Measurements from ENCODE around the gene WDR45. TPM values are rescaled to one million over a fixed set of nuclear protein-coding genes. Genes with fewer than 3 reads are reported as not detected.

WDR45 gene
- polyA plus RNA-seq, 1 donor (not counting 4 experiments of a cell fraction or from before 2014, with no cell fraction given): 43.1 TPM

DNA sequence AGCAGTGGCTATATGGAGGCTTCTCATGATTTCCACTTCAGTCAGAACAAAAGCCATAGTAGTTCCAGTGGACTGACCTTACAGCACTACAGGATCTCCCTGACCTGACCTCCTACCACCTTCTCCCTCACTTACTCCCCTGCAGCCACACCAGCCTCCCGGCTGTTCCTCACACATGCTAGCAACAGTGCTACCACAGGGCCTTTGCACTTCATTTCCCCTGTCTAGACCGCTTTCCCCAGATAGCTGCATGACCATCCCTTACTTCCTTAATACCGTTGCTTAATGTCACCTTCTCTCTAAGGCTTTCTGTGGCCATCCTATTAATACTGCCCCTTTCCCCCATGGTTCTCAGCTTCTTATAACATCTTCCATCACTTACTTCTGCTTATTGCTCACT is 30.7 kb upstream of the WDR45 start:
- Histone ChIP-seq H3K79me2 (ENCODE audit: control insufficient read depth, insufficient read depth, low read length) (no peaks in the 10 kb centered on the region), H4K20me1 (ENCODE audit: control insufficient read depth, extremely low read depth, insufficient read depth, low read length) (no peaks in the 10 kb centered on the region), H3K4me3 (ENCODE audit: control insufficient read depth in 2 of 3, extremely low read depth in 1 of 3, insufficient read depth in 2 of 3, low read depth in 1 of 3, low read length in 3 of 3) (no peak overlapping the region), H3K9ac (ENCODE audit: control insufficient read depth, extremely low read depth, insufficient read depth, low read length) (no peak overlapping the region), H2AFZ (ENCODE audit: control insufficient read depth, low read length) (no peak overlapping the region), H3K4me1 (ENCODE audit: control insufficient read depth, extremely low read depth, insufficient read depth, low read length) (no peaks in the 10 kb centered on the region), H3K36me3 (ENCODE audit: control insufficient read depth in 2 of 2, extremely low read depth in 1 of 2, insufficient read depth in 2 of 2, low read length in 2 of 2) (peaks cover 0 to under 1% of the 10 kb centered on the region in 2 experiments), H3K9me1 (ENCODE audit: control insufficient read depth, extremely low read depth, insufficient read depth, low read length) (no peaks in the 10 kb centered on the region), H3K9me3 (ENCODE audit: control insufficient read depth, low read depth, low read length) (peaks cover 2% of the 10 kb centered on the region), H3K27ac (ENCODE audit: control insufficient read depth, insufficient read depth, low read length) (no peak overlapping the region), H3K27me3 (ENCODE audit: control insufficient read depth, extremely low read depth, insufficient read depth, low read length) (no peaks in the 10 kb centered on the region), H3K4me2 (ENCODE audit: control insufficient read depth, extremely low read depth, insufficient read depth, low read depth, low read length) (no peak overlapping the region)
- DNase-seq (ENCODE audit: low read depth, low spot score) (no peak), FAIRE-seq (no peak)
- TF ChIP-seq, protein P1, sequence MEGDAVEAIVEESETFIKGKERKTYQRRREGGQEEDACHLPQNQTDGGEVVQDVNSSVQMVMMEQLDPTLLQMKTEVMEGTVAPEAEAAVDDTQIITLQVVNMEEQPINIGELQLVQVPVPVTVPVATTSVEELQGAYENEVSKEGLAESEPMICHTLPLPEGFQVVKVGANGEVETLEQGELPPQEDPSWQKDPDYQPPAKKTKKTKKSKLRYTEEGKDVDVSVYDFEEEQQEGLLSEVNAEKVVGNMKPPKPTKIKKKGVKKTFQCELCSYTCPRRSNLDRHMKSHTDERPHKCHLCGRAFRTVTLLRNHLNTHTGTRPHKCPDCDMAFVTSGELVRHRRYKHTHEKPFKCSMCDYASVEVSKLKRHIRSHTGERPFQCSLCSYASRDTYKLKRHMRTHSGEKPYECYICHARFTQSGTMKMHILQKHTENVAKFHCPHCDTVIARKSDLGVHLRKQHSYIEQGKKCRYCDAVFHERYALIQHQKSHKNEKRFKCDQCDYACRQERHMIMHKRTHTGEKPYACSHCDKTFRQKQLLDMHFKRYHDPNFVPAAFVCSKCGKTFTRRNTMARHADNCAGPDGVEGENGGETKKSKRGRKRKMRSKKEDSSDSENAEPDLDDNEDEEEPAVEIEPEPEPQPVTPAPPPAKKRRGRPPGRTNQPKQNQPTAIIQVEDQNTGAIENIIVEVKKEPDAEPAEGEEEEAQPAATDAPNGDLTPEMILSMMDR (optimal IDR thresholded peaks at IDR 0.05 in 1 of 3, IDR thresholded peaks at IDR 0.05 in 1 of 3, conservative IDR thresholded peaks at IDR 0.05 in 1 of 3; ENCODE audit: extremely low read depth in 1 of 3, insufficient read depth in 2 of 3, low read length in 3 of 3): no peak
- no peak for TF ChIP-seq EZH2 (IDR thresholded peaks at IDR 0.05; ENCODE audit: low read length)
- dilution Hi-C loops (cut with MboI; ENCODE audit: extremely low pct_ligation_motif_present, low sequenced_read_pairs): no loop called here

DNA sequence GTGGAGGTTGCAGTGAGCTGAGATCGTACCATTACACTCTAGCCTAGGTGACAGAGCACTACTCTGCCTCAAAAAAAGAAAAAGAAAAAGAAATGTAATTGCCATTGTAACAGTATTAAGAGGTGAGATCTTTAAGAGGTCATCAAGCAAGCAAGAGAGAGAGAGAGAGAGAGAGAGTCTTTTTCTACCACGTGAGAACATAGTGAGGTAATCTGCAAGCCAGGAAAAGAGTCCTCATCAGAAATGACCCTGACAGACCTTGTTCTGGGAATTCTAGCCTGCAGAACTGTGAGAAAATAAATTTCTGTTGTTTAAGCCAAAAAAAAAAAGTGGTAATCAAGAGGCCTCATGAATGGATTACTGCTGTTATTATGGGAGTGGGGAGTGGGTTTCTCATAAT is 29.0 kb upstream of the WDR45 start:
- no peak for DNase-seq (ENCODE audit: low read depth, low spot score)
- dilution Hi-C loops (cut with MboI; ENCODE audit: extremely low pct_ligation_motif_present, low sequenced_read_pairs): no loop called here
- no peak overlapping the region for H3K4me3 ChIP-seq (ENCODE audit: control insufficient read depth in 2 of 3, extremely low read depth in 1 of 3, insufficient read depth in 2 of 3, low read depth in 1 of 3, low read length in 3 of 3)
- H3K9ac ChIP-seq (ENCODE audit: control insufficient read depth, extremely low read depth, insufficient read depth, low read length): no peak overlapping the region
- H3K4me2 ChIP-seq (ENCODE audit: control insufficient read depth, extremely low read depth, insufficient read depth, low read depth, low read length): no peak overlapping the region
- no peak for TF ChIP-seq EZH2 (IDR thresholded peaks at IDR 0.05; ENCODE audit: low read length)
- TF ChIP-seq, protein P1 (optimal IDR thresholded peaks at IDR 0.05 in 1 of 3, IDR thresholded peaks at IDR 0.05 in 1 of 3, conservative IDR thresholded peaks at IDR 0.05 in 1 of 3; ENCODE audit: extremely low read depth in 1 of 3, insufficient read depth in 2 of 3, low read length in 3 of 3): no peak
- H3K36me3 ChIP-seq (ENCODE audit: control insufficient read depth in 2 of 2, extremely low read depth in 1 of 2, insufficient read depth in 2 of 2, low read length in 2 of 2): no peaks in the 10 kb centered on the region
- H3K27ac ChIP-seq (ENCODE audit: control insufficient read depth, insufficient read depth, low read length): no peak overlapping the region
- no peaks in the 10 kb centered on the region for H3K9me1 ChIP-seq (ENCODE audit: control insufficient read depth, extremely low read depth, insufficient read depth, low read length)
- no peaks in the 10 kb centered on the region for H3K79me2 ChIP-seq (ENCODE audit: control insufficient read depth, insufficient read depth, low read length)
- no peaks in the 10 kb centered on the region for H4K20me1 ChIP-seq (ENCODE audit: control insufficient read depth, extremely low read depth, insufficient read depth, low read length)
- no peak for FAIRE-seq
- H3K27me3 ChIP-seq (ENCODE audit: control insufficient read depth, extremely low read depth, insufficient read depth, low read length): no peaks in the 10 kb centered on the region
- peaks cover 2% of the 10 kb centered on the region for H3K9me3 ChIP-seq (ENCODE audit: control insufficient read depth, low read depth, low read length)
- no peaks in the 10 kb centered on the region for H3K4me1 ChIP-seq (ENCODE audit: control insufficient read depth, extremely low read depth, insufficient read depth, low read length)
- H2AFZ ChIP-seq (ENCODE audit: control insufficient read depth, low read length): no peak overlapping the region
